ENCODE results near the gene SIGLEC12. TPM values are rescaled to one million over a fixed set of nuclear protein-coding genes. Genes with fewer than 3 reads are reported as not detected.
"Not testable (repeated sequence)": the region's sequence is repeated elsewhere in the genome, so short reads cannot be mapped to it uniquely, and the experiment has no call there.

The SIGLEC12 gene
- polyA plus RNA-seq, 4 donors, result 0.04 to 0.13 (median 0.11) TPM; not detected in 1

GRCh38 chr19:51460164-51460992 lies 41.2 kb downstream of the SIGLEC12 start:
- no peak for DNase-seq (ENCODE audit: low read depth in 4 of 4, low spot score in 3 of 4)

GRCh38 chr19:51458899-51459505 lies 42.6 kb downstream of the SIGLEC12 start:
- DNase-seq (ENCODE audit: low read depth in 4 of 4, low spot score in 3 of 4), result no peak

GRCh38 chr19:51458051-51458645 lies 43.5 kb downstream of the SIGLEC12 start, which contains the start of gene SIGLEC8:
TSS of gene SIGLEC8 (minus strand) at chr19:51458454. CDS start at chr19:51458387, 67 bp downstream.
- DNase-seq (ENCODE audit: low read depth in 4 of 4, low spot score in 3 of 4), result no peak

GRCh38 chr19:51457351-51458013 lies 44.1 kb downstream of the SIGLEC12 start:
- no peak for DNase-seq (ENCODE audit: low read depth in 4 of 4, low spot score in 3 of 4)

GRCh38 chr19:51456541-51457290 lies 44.9 kb downstream of the SIGLEC12 start:
- DNase-seq (ENCODE audit: low read depth in 4 of 4, low spot score in 3 of 4), result no peak

GRCh38 chr19:51450730-51451307 lies 50.8 kb downstream of the SIGLEC12 start:
- DNase-seq (ENCODE audit: low read depth in 4 of 4, low spot score in 3 of 4), result no peak

- DNase-seq (ENCODE audit: low read depth in 4 of 4, low spot score in 3 of 4), result no peak
These were observed 53.1 kb downstream of the SIGLEC12 start for GRCh38 chr19:51448411-51449016.

GRCh38 chr19:51448011-51448410 lies 53.6 kb downstream of the SIGLEC12 start:
- no peak for DNase-seq (ENCODE audit: low read depth in 4 of 4, low spot score in 3 of 4)

- DNase-seq (ENCODE audit: low read depth in 4 of 4, low spot score in 3 of 4), result not testable (repeated sequence)
These were observed 54.1 kb downstream of the SIGLEC12 start for GRCh38 chr19:51447510-51447909.

GRCh38 chr19:51441410-51442390 lies 59.9 kb downstream of the SIGLEC12 start:
- DNase-seq (ENCODE audit: low read depth in 4 of 4, low spot score in 3 of 4), result no peak

Other genes starting within 250 kb of the SIGLEC12 start
- gene IGLON5, start 190.2 kb downstream of the SIGLEC12 start, polyA plus RNA-seq (ENCODE audit: insufficient read length in 4 of 4), result 1 to 10 TPM; 2.8 to 4.3 (median 4.0) TPM
- 1 to 10 TPM; 4.3 to 5.2 (median 5.0) TPM for gene VSIG10L, start 159.7 kb downstream of the SIGLEC12 start, polyA plus RNA-seq (ENCODE audit: insufficient read length in 4 of 4)
- 100 to 1,000 TPM; 110 to 172 (median 124) TPM for gene ETFB, start 135.4 kb downstream of the SIGLEC12 start, polyA plus RNA-seq (ENCODE audit: insufficient read length in 4 of 4)
- 1 to 10 TPM; 1.3 to 1.9 (median 1.6) TPM for gene CLDND2, start 132.8 kb downstream of the SIGLEC12 start, polyA plus RNA-seq (ENCODE audit: insufficient read length in 4 of 4)
- gene NKG7, start 129.1 kb downstream of the SIGLEC12 start, polyA plus RNA-seq (ENCODE audit: insufficient read length in 4 of 4), result 1 to 10 TPM; 1.0 to 1.7 (median 1.5) TPM
- gene LIM2, start 113.8 kb downstream of the SIGLEC12 start, polyA plus RNA-seq (ENCODE audit: insufficient read length in 4 of 4), result under 1 TPM; 0.24 to 0.47 (median 0.29) TPM
- under 1 TPM; 0.11 to 0.36 (median 0.23) TPM for gene C19orf84, start 111.2 kb downstream of the SIGLEC12 start, polyA plus RNA-seq (ENCODE audit: insufficient read length in 4 of 4)
- gene SIGLEC10, start 84.2 kb downstream of the SIGLEC12 start, polyA plus RNA-seq (ENCODE audit: insufficient read length in 4 of 4), result 1 to 10 TPM in 2 of 4 donors, under 1 TPM in 2; 0.87 to 1.3 (median 1.1) TPM
- under 1 TPM in 2 of 4 donors, not detected in 2; 0.05 to 0.08 TPM for gene SIGLEC8, start 43.3 kb downstream of the SIGLEC12 start, polyA plus RNA-seq (ENCODE audit: insufficient read length in 4 of 4)
- gene CEACAM18, start 23.3 kb downstream of the SIGLEC12 start, polyA plus RNA-seq (ENCODE audit: insufficient read length in 4 of 4), result not detected
- gene SIGLEC6, start 29.9 kb upstream of the SIGLEC12 start, polyA plus RNA-seq (ENCODE audit: insufficient read length in 4 of 4), result under 1 TPM in 3 of 4 donors, not detected in 1; 0.12 to 0.25 (median 0.19) TPM
- gene ZNF175, start 69.5 kb upstream of the SIGLEC12 start, polyA plus RNA-seq (ENCODE audit: insufficient read length in 4 of 4), result 10 to 100 TPM; 14.6 to 19.9 (median 17.6) TPM
- gene SIGLEC5, start 128.6 kb upstream of the SIGLEC12 start, polyA plus RNA-seq (ENCODE audit: insufficient read length in 4 of 4), result under 1 TPM in 3 of 4 donors, not detected in 1; 0.10 to 0.53 (median 0.22) TPM
- gene SIGLEC14, start 145.0 kb upstream of the SIGLEC12 start, polyA plus RNA-seq (ENCODE audit: insufficient read length in 4 of 4), result 1 to 10 TPM in 2 of 4 donors, under 1 TPM in 1, not detected in 1; 0.91 to 1.6 (median 1.5) TPM
- 10 to 100 TPM; 12.3 to 19.4 (median 15.7) TPM for gene SPACA6, start 191.5 kb upstream of the SIGLEC12 start, polyA plus RNA-seq (ENCODE audit: insufficient read length in 4 of 4)
- under 1 TPM in 3 of 4 donors, not detected in 1; 0.05 to 0.13 (median 0.10) TPM for gene HAS1, start 222.2 kb upstream of the SIGLEC12 start, polyA plus RNA-seq (ENCODE audit: insufficient read length in 4 of 4)